ENCODE data around the gene SEMA7A.

The SEMA7A gene

DNA sequence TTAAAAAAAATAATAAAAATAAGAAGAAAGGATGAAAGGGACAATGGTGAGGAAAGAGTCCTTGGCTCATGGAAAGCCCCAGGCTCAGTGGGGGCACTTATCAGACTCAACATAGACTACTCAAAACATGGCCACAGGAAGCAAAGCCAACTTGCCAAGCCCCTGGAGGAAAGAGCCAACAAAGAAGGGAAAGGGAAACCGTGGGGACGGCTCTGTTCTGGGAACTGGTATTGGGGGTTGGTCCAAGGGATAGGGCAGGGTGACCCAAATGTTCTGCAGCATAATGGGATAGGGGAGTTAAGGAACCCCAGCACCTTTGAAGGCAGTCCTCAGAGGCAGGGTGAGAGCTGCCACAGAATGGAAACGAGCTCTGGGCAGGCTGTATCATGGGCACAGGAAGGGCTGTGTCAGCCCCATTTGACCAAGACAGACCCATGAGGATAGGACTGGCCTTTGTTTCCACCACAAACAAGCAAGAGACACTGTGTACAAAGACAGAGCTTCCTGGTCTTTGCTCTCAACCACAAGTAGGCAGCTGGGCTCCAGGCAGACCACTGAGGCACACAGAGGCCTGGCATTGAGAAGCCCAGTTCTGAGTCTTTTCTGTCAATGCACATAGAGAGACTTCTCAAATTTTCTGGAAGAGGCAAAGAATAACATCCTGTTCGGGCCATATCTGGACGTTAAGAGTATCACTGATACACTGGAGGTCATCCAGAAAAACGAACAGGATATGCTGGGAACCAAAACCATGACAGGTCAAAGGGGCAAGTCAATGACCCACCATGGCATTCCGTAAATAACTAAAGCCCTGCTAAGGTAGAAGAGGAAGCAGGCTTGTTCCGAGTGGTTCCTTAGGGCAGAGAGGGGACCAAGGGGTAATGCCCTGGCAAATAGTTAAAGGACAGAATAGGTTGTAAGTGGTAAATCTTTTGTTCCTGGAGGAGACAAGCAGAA, 10.6 kb upstream of the SEMA7A start:
- DNase-seq (ENCODE audit: low read depth), result no peak
- TF ChIP-seq, protein P1, sequence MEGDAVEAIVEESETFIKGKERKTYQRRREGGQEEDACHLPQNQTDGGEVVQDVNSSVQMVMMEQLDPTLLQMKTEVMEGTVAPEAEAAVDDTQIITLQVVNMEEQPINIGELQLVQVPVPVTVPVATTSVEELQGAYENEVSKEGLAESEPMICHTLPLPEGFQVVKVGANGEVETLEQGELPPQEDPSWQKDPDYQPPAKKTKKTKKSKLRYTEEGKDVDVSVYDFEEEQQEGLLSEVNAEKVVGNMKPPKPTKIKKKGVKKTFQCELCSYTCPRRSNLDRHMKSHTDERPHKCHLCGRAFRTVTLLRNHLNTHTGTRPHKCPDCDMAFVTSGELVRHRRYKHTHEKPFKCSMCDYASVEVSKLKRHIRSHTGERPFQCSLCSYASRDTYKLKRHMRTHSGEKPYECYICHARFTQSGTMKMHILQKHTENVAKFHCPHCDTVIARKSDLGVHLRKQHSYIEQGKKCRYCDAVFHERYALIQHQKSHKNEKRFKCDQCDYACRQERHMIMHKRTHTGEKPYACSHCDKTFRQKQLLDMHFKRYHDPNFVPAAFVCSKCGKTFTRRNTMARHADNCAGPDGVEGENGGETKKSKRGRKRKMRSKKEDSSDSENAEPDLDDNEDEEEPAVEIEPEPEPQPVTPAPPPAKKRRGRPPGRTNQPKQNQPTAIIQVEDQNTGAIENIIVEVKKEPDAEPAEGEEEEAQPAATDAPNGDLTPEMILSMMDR (IDR thresholded peaks at IDR 0.05; ENCODE audit: low read depth, low read length), result no peak
- TF ChIP-seq MYC (IDR thresholded peaks at IDR 0.05; ENCODE audit: low read depth, low read length) (no peak), POLR2A (IDR thresholded peaks at IDR 0.05; ENCODE audit: extremely low read depth, insufficient read length) (no peak)
- TF ChIP-seq, protein P2, sequence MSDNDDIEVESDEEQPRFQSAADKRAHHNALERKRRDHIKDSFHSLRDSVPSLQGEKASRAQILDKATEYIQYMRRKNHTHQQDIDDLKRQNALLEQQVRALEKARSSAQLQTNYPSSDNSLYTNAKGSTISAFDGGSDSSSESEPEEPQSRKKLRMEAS (IDR thresholded peaks at IDR 0.05; ENCODE audit: low read depth, low read length), result no peak
- no peak overlapping the region for H3K4me3 ChIP-seq (ENCODE audit: low read depth, low read length)

DNA sequence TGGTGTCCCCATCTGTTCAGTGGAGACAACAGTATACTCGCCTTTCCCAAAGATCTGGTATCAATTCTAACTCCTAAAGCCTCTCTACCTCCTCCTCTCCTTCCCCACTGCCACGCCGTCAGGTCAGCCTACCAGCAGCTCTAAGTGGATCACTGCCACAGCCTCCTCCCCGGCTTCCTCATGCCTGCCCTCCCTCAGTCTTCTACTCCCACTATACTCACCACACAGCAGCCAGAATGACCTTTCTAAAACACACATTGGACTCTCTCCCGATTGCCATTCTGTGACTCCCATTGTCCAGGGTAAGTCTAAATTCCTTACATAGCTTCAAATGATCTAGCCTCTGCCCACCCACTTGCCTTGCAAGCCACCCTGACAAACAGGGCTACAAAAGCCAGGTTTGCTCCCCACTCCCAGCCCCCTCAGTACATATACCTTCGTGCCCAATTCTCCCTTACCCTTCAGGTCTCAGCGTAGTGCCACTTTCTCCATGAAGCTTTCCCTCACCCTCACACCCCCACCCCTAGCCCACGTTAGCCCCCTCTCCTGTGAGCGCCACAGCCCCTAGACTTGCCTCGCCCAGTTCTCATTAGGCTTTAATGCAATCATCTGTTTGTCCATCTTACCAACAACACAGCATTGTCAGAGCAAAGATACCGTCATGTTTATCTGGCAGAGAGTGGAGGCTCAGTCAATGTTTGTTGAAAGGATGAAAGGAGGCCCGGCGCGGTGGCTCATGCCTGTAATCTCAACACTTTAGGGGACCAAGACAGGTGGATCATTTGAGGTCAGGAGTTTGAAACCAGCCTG, 9.5 kb upstream of the SEMA7A start:
- no peak for TF ChIP-seq MYC (IDR thresholded peaks at IDR 0.05; ENCODE audit: low read depth, low read length)
- TF ChIP-seq, protein P1 (IDR thresholded peaks at IDR 0.05; ENCODE audit: low read depth, low read length), result no peak
- DNase-seq (ENCODE audit: low read depth), result no peak
- H3K4me3 ChIP-seq (ENCODE audit: low read depth, low read length), result no peak overlapping the region

DNA sequence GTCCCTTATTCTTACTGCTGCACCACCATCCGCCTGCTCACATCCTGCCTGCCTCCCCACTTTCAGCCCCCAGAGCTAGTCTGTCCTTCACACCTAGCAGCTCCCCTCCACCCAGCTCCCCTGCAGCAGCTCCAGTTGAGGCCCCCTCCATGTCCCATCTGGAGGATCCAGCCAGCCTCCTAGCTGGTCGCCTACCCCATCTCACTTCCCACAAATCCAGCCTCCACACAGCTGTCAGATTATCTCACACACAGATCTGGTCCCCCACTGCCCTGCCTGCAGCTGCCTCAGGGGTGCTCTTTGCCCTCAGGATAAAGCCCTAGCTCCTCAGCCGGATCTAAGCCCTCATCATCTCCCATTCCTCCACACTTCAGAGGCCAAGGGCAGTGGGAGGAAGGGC, 8.8 kb upstream of the SEMA7A start:
- TF ChIP-seq, protein P1 (IDR thresholded peaks at IDR 0.05; ENCODE audit: low read depth, low read length), result no peak
- TF ChIP-seq POLR2A (IDR thresholded peaks at IDR 0.05; ENCODE audit: extremely low read depth, insufficient read length), result no peak
- TF ChIP-seq, protein P2 (IDR thresholded peaks at IDR 0.05; ENCODE audit: low read depth, low read length), result no peak
- no peak for TF ChIP-seq MYC (IDR thresholded peaks at IDR 0.05; ENCODE audit: low read depth, low read length)
- DNase-seq (ENCODE audit: low read depth), result no peak
- H3K4me3 ChIP-seq (ENCODE audit: low read depth, low read length), result no peak overlapping the region

DNA sequence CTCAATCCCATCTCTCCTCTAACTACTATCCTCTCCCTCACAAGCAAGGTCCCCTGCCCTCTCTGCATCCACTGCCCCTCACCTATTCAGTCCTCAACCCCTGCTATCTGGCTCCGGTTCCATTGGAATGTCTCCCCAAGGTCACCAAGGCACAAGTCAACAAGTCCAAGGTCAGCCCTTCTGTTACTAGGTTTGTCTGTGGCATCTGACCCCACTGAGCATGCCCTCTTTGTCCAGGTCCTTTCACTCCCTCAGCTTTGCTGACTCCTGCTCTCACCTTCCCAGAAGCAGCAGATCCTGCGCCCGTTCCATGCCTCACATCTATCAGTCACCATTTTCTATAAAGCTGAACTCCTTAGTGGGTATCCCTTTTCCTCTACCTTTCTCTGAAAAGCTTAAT, 8.3 kb upstream of the SEMA7A start:
- DNase-seq (ENCODE audit: low read depth), result no peak
- TF ChIP-seq, protein P1 (IDR thresholded peaks at IDR 0.05; ENCODE audit: low read depth, low read length), result no peak
- TF ChIP-seq POLR2A (IDR thresholded peaks at IDR 0.05; ENCODE audit: extremely low read depth, insufficient read length), result no peak
- TF ChIP-seq, protein P2 (IDR thresholded peaks at IDR 0.05; ENCODE audit: low read depth, low read length), result no peak
- TF ChIP-seq MYC (IDR thresholded peaks at IDR 0.05; ENCODE audit: low read depth, low read length), result no peak
- no peak overlapping the region for H3K4me3 ChIP-seq (ENCODE audit: low read depth, low read length)

DNA sequence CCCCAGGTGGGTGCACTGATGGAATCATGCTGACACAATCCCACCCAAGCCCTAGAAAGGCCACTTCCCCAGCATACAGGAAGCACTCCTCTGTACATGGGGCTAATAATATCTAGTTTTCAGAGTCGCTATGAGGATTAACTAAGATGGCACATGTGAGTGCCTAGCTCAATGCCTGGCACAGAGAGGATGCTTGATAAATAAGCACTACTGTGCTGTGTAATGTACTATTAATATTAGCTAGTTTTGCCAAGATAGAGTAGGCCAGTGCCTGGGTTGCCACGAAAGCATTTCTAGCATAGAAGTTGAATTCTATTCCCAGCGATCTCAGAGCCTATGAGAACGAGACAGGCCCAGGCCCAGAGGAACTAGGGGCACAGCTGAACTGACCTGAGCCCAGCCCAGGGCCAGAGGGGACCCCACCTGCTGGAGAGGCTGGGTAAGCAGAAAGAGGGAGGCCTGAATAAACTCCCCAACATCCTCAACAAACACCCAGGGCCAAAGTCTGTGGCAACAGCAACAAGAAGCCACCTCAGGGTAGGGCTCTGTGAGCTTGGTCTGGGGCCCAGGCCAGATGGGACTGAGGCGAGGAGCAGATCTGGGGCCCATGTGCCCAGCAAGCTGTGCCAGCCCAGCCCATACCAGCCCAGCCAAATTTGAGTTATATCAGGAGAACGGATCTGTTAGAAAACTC, 7.6 kb upstream of the SEMA7A start:
- no peak for TF ChIP-seq MYC (IDR thresholded peaks at IDR 0.05; ENCODE audit: low read depth, low read length)
- TF ChIP-seq, protein P1 (IDR thresholded peaks at IDR 0.05; ENCODE audit: low read depth, low read length), result no peak
- TF ChIP-seq, protein P2 (IDR thresholded peaks at IDR 0.05; ENCODE audit: low read depth, low read length), result no peak
- TF ChIP-seq POLR2A (IDR thresholded peaks at IDR 0.05; ENCODE audit: extremely low read depth, insufficient read length), result no peak
- no peak overlapping the region for H3K4me3 ChIP-seq (ENCODE audit: low read depth, low read length)
- DNase-seq (ENCODE audit: low read depth), result no peak
